ENCODE data around the gene CACNA2D3. TPM values are rescaled to one million over a fixed set of nuclear protein-coding genes. Genes with fewer than 3 reads are reported as not detected.

CACNA2D3 gene
- total RNA-seq, 1 donor from 2014 or later: 7.3 TPM

DNA sequence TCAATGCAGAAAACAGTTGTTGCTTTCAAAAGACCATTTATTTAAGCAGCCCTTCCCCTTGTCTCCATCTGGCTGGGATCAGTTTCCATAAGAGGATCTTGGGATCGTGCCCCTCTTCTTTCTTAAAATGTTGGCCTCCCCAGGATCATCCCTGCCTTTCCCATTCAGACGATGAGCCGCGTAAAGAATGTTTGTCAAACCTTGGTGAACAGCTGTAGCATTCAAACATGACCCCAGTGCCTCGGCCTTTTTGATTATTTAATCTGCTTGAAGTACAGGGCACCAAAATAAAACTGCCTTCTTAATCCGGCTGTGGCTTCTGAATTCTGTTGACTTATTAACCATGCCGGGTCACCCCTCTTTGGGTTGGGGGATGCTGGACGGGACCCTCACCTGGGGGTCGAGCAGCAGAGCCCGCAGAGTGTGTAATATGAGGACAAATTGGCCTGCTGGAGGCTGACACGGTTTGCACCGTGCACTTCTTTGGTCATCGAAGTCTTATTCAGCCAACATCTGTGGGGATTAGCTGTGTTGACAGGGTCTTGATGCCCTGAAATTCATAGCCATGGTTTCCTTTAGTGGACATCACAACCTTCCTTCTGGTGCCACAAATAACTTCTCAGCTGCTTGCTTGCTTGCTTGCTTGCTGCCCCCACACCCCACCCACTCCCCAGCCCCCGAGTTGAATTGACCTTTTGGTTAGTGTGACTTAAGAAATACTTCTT is 805.9 kb downstream of the CACNA2D3 start, which contains the start of gene LRTM1:
Gene LRTM1 (minus strand): TSS at position 14 of the 725 bp plus-strand sequence. CDS start 148 bp downstream, outside the sequence.
- TF ChIP-seq, protein P1, sequence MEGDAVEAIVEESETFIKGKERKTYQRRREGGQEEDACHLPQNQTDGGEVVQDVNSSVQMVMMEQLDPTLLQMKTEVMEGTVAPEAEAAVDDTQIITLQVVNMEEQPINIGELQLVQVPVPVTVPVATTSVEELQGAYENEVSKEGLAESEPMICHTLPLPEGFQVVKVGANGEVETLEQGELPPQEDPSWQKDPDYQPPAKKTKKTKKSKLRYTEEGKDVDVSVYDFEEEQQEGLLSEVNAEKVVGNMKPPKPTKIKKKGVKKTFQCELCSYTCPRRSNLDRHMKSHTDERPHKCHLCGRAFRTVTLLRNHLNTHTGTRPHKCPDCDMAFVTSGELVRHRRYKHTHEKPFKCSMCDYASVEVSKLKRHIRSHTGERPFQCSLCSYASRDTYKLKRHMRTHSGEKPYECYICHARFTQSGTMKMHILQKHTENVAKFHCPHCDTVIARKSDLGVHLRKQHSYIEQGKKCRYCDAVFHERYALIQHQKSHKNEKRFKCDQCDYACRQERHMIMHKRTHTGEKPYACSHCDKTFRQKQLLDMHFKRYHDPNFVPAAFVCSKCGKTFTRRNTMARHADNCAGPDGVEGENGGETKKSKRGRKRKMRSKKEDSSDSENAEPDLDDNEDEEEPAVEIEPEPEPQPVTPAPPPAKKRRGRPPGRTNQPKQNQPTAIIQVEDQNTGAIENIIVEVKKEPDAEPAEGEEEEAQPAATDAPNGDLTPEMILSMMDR (IDR thresholded peaks at IDR 0.05): no peak
- Histone ChIP-seq H3K9me3 (no peaks in the 10 kb centered on the region), H3K4me3 (no peak within 1 kb of the TSS), H3K4me1 (no peaks in the 10 kb centered on the region), H3K27me3 (no peaks in the 10 kb centered on the region), H3K27ac (no peak within 1 kb of the TSS), H3K36me3 (no peaks in the 10 kb centered on the region)
- DNase-seq (no peak), ATAC-seq (no peak)
- intact Hi-C loops (cut with DNase I): no loop called here

DNA sequence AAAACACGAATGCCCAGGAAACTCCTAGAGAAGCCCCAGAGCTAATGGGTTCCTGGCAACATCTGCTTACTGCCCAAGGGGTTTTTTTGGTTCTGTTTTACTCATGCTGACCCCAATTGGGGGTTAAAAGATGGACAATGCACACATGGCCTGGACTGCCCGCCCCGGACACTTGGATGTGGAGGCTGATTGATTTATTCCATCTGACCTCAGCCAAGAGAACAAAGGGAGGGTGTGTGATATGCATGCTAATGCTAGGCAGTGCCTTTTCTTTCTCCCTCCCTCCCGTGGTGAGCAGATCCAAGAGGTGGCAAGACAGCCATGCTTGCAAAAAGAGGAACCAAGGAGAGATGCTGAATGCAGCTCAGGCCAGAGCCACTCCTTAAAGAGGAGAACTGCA is 808.8 kb downstream of the CACNA2D3 start:
- DNase-seq: no peak
- Histone ChIP-seq H3K4me3 (no peak overlapping the region), H3K27me3 (no peaks in the 10 kb centered on the region), H3K4me1 (no peaks in the 10 kb centered on the region), H3K9me3 (no peaks in the 10 kb centered on the region), H3K27ac (no peak overlapping the region), H3K36me3 (no peaks in the 10 kb centered on the region)
- intact Hi-C loops (cut with DNase I): no loop called here
- ATAC-seq: no peak
- TF ChIP-seq, protein P1 (IDR thresholded peaks at IDR 0.05): no peak

- ATAC-seq (no peak), DNase-seq (no peak)
- Histone ChIP-seq H3K4me3 (no peak overlapping the region), H3K4me1 (no peaks in the 10 kb centered on the region), H3K9me3 (no peaks in the 10 kb centered on the region), H3K36me3 (no peaks in the 10 kb centered on the region), H3K27ac (no peak overlapping the region), H3K27me3 (no peaks in the 10 kb centered on the region)
- intact Hi-C loops (cut with DNase I): no loop called here
- TF ChIP-seq, protein P1 (IDR thresholded peaks at IDR 0.05): no peak
These were observed 810.3 kb downstream of the CACNA2D3 start for GRCh38 chr3:54932606-54933005.

- DNase-seq (no peak), ATAC-seq (no peak)
- intact Hi-C loops (cut with DNase I): no loop called here
- H3K27ac ChIP-seq: no peak overlapping the region
- H3K27me3 ChIP-seq: no peaks in the 10 kb centered on the region
- H3K4me1 ChIP-seq: no peaks in the 10 kb centered on the region
- no peaks in the 10 kb centered on the region for H3K9me3 ChIP-seq
- no peaks in the 10 kb centered on the region for H3K36me3 ChIP-seq
- no peak overlapping the region for H3K4me3 ChIP-seq
- TF ChIP-seq, protein P1 (IDR thresholded peaks at IDR 0.05): no peak
These were observed 813.5 kb downstream of the CACNA2D3 start for GRCh38 chr3:54935869-54936268.

- intact Hi-C loops (cut with DNase I): no loop called here
- ATAC-seq (no peak), DNase-seq (no peak)
- H3K4me3 ChIP-seq: no peak overlapping the region
- TF ChIP-seq, protein P1 (IDR thresholded peaks at IDR 0.05): no peak
- H3K9me3 ChIP-seq: no peaks in the 10 kb centered on the region
- no peaks in the 10 kb centered on the region for H3K4me1 ChIP-seq
- no peaks in the 10 kb centered on the region for H3K27me3 ChIP-seq
- H3K27ac ChIP-seq: no peak overlapping the region
- H3K36me3 ChIP-seq: no peaks in the 10 kb centered on the region
These were observed 814.2 kb downstream of the CACNA2D3 start for GRCh38 chr3:54936561-54936960.

All from upper lobe of right lung (tissue), 1 donor.